H9 (cell line): ENCODE measurements around the gene MOB3A. TPM values are rescaled to one million over a fixed set of nuclear protein-coding genes. Genes with fewer than 3 reads are reported as not detected.

Experiments used
- DNase-seq: peaks from one replicate; pipeline ENCODE4 v3.0.0-alpha.2; 2017
- H2AFZ ChIP-seq: one replicate; pipeline ENCODE4 v1.6.1; 2013; ENCODE audit warnings: mild to moderate bottlenecking, low read length, control low read depth, moderate library complexity
- H2AK5ac ChIP-seq: 2 replicates; pipeline ENCODE4 v1.6.1; 2013; ENCODE audit warnings: low read length, control low read depth, mixed read lengths; ENCODE audit not compliant: insufficient read length
- H2BK120ac ChIP-seq: one replicate; pipeline ENCODE4 v1.6.1; 2013; ENCODE audit warnings: low read depth, mild to moderate bottlenecking, low read length, control low read depth, inconsistent platforms; ENCODE audit not compliant: poor library complexity, severe bottlenecking
- H2BK12ac ChIP-seq: 2 replicates; pipeline ENCODE4 v1.6.1; 2013; ENCODE audit warnings: low read length, control low read depth, mixed read lengths, low read depth; ENCODE audit not compliant: insufficient read length
- H2BK15ac ChIP-seq: 2 replicates; pipeline ENCODE4 v1.6.1; 2013; ENCODE audit warnings: low read depth, low read length, control low read depth
- H2BK20ac ChIP-seq: one replicate; pipeline ENCODE4 v1.6.1; 2013; ENCODE audit warnings: low read depth, mild to moderate bottlenecking, low read length, control low read depth, inconsistent platforms; ENCODE audit not compliant: poor library complexity, severe bottlenecking
- H2BK5ac ChIP-seq: 2 replicates; pipeline ENCODE4 v1.6.1; 2013; ENCODE audit warnings: low read length, control low read depth, mixed read lengths; ENCODE audit not compliant: insufficient read length
- H3K14ac ChIP-seq: 2 replicates; pipeline ENCODE4 v1.6.1; 2013; ENCODE audit warnings: low read length, control low read depth; ENCODE audit not compliant: insufficient read depth
- H3K18ac ChIP-seq: 2 replicates; pipeline ENCODE4 v1.6.1; 2013; ENCODE audit warnings: low read depth, mild to moderate bottlenecking, mixed read lengths, low read length, control low read depth; ENCODE audit not compliant: insufficient read length
- H3K23ac ChIP-seq: 2 replicates; pipeline ENCODE4 v1.6.1; 2013; ENCODE audit warnings: low read length, control low read depth, mixed read lengths, low read depth; ENCODE audit not compliant: insufficient read length
- H3K23me2 ChIP-seq: 2 replicates; pipeline ENCODE4 v1.6.1; 2013; ENCODE audit warnings: low read depth, mild to moderate bottlenecking, mixed read lengths, low read length, control low read depth; ENCODE audit not compliant: insufficient read length, poor library complexity, severe bottlenecking
- H3K27ac ChIP-seq: 2 replicates; pipeline ENCODE4 v1.5.1; 2013; ENCODE audit warnings: low read length, control low read depth, mixed read lengths, low read depth; ENCODE audit not compliant: insufficient read length
- H3K27me3 ChIP-seq: 2 replicates; pipeline ENCODE4 v1.6.1; 2013; ENCODE audit warnings: low read length, control low read depth, inconsistent platforms; ENCODE audit not compliant: insufficient read depth
- H3K4ac ChIP-seq: 2 replicates; pipeline ENCODE4 v1.6.1; 2013; ENCODE audit warnings: low read depth, mild to moderate bottlenecking, control low read depth, inconsistent platforms, low read length, moderate library complexity
- H3K4me1 ChIP-seq: 2 replicates; pipeline ENCODE4 v1.6.1; 2013; ENCODE audit warnings: low read length, control low read depth, inconsistent platforms; ENCODE audit not compliant: insufficient read depth
- H3K4me2 ChIP-seq: 2 replicates; pipeline ENCODE4 v1.6.1; 2013; ENCODE audit warnings: low read length, control low read depth, mixed read lengths; ENCODE audit not compliant: insufficient read length, insufficient read depth
- H3K56ac ChIP-seq: 2 replicates; pipeline ENCODE4 v1.6.1; 2013; ENCODE audit warnings: low read depth, mild to moderate bottlenecking, mixed read lengths, low read length, control low read depth; ENCODE audit not compliant: insufficient read length
- H3K79me1 ChIP-seq: 2 replicates; pipeline ENCODE4 v1.6.1; 2013; ENCODE audit warnings: low read depth, mild to moderate bottlenecking, moderate library complexity, low read length, control low read depth, inconsistent platforms; ENCODE audit not compliant: insufficient read depth, poor library complexity, severe bottlenecking
- H3K79me2 ChIP-seq: 2 replicates; pipeline ENCODE4 v1.6.1; 2013; ENCODE audit warnings: low read length, control low read depth, inconsistent platforms; ENCODE audit not compliant: insufficient read depth
- H3K9ac ChIP-seq: 2 replicates; pipeline ENCODE4 v1.6.1; 2013; ENCODE audit warnings: low read length, control low read depth, mixed read lengths; ENCODE audit not compliant: insufficient read length; ENCODE audit errors: extremely low read depth
- H3K9me3 ChIP-seq: one replicate; pipeline ENCODE4 v1.6.1; 2013; ENCODE audit warnings: low read depth, low read length, inconsistent platforms; ENCODE audit not compliant: control insufficient read depth
- H3T11ph ChIP-seq: one replicate; pipeline ENCODE4 v1.6.1; 2013; ENCODE audit warnings: mild to moderate bottlenecking, low read length, control low read depth, inconsistent platforms
- H4K20me1 ChIP-seq: one replicate; pipeline ENCODE4 v1.6.1; 2013; ENCODE audit not compliant: control insufficient read depth, insufficient read length, insufficient read depth
- H4K5ac ChIP-seq: 2 replicates; pipeline ENCODE4 v1.6.1; 2013; ENCODE audit warnings: low read depth, mild to moderate bottlenecking, mixed read lengths, low read length, control low read depth; ENCODE audit not compliant: insufficient read length
- H4K8ac ChIP-seq: replicated peaks from 2 replicates; pipeline ENCODE4 v1.6.1; 2013; ENCODE audit warnings: low read length, control low read depth, mixed read lengths, low read depth; ENCODE audit not compliant: insufficient read length
- H4K91ac ChIP-seq: 2 replicates; pipeline ENCODE4 v1.6.1; 2013; ENCODE audit warnings: low read depth, mild to moderate bottlenecking, moderate library complexity, mixed read lengths, low read length, control low read depth; ENCODE audit not compliant: insufficient read length
- H3K27ac Mint-ChIP-seq, 3 experiments: 2 replicates in 2 of 3; 3 replicates in 1 of 3; pipeline ENCODE4 v1.8.0; 2020 to 2021; ENCODE audit warnings: mixed read lengths in 3 of 3, mild to moderate bottlenecking in 1 of 3, moderate library complexity in 1 of 3
- H3K27me3 Mint-ChIP-seq: 2 replicates; pipeline ENCODE4 v1.8.0; 2021; ENCODE audit warnings: low read depth, mild to moderate bottlenecking, moderate library complexity, mixed read lengths
- H3K36me3 Mint-ChIP-seq, 3 experiments: 2 replicates in 2 of 3; 3 replicates in 1 of 3; pipeline ENCODE4 v1.8.0; 2020 to 2021; ENCODE audit warnings: low read depth in 3 of 3, mixed read lengths in 3 of 3; ENCODE audit not compliant: insufficient read depth in 1 of 3
- H3K4me1 Mint-ChIP-seq, 2 experiments: 2 replicates each; pipeline ENCODE4 v1.8.0; 2020; ENCODE audit warnings: mixed read lengths in 2 of 2
- H3K4me3 Mint-ChIP-seq, 2 experiments: 2 replicates in 1 of 2; 3 replicates in 1 of 2; pipeline ENCODE4 v1.8.0; 2020 to 2021; ENCODE audit warnings: mild to moderate bottlenecking in 2 of 2, mixed read lengths in 2 of 2, moderate library complexity in 1 of 2
- H3K9me3 Mint-ChIP-seq, 2 experiments: 2 replicates in 1 of 2; 3 replicates in 1 of 2; pipeline ENCODE4 v1.8.0; 2020; ENCODE audit warnings: mild to moderate bottlenecking in 2 of 2, mixed read lengths in 2 of 2, moderate library complexity in 1 of 2
- CTCF ChIP-seq: fragments of 200-600 bp; sonication (generic); conservative IDR thresholded peaks from 3 replicates; pipeline ENCODE4 v1.8.0; 2021; ENCODE audit warnings: antibody characterized with exemption, mild to moderate bottlenecking
- WGBS: extraction: QIAGEN DNeasy Blood & Tissue Kit; methylation state at CpG from one replicate; pipeline ENCODE4 v1.1.7; 2013; ENCODE audit warnings: missing lambda C conversion rate, low lambda C conversion rate, mixed read lengths; ENCODE audit not compliant: insufficient read length; ENCODE audit errors: extremely low coverage; 5-methylcytosine and 5-hydroxymethylcytosine counted together
- total RNA-seq: library from RNA; stranded (reverse); gene quantifications from 2 replicates; pipeline ENCODE4 v1.2.1, GENCODE V29; 2021

The MOB3A gene
- total RNA-seq, 1 experiment from 2014 or later: 11.5 TPM

DNA sequence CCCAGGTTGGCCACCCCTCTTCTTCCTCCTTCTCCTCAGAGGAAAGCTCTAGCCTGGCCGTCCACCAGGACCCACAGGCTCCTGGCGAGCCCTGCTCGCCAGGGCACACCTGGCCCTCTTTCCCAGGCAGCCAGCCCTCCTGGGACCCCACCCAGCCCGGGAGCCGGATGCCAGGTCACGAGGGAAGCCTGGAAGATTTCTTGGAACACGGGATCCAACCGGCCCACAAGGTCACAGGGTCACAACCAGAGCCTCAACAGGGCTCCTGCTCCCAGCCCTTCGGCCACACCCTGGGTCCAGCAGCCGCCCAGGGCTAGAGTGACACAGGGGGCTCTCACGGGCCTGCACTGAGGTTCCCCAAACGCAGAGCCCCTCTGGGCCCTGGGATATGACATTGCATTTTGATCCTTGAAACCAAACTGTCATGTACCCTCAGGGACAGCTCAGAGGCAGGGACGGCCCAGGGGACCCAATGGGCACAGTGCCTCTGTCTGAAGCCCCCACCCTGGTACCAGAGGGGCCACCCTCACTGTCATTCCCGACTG lies 50.6 kb downstream of the MOB3A start:
- H4K8ac ChIP-seq: no peak overlapping the region
- H3K4me1 ChIP-seq: no peaks in the 10 kb centered on the region; the same call in 1 of the 2 replicates
- no peak overlapping the region for H3K18ac ChIP-seq
- H2BK15ac ChIP-seq: no peak overlapping the region
- no peak overlapping the region for H3K23ac ChIP-seq
- H4K20me1 ChIP-seq: peaks cover 4% of the 10 kb centered on the region
- H3K27me3 ChIP-seq: no peaks in the 10 kb centered on the region
- no peak for TF ChIP-seq CTCF
- H2AFZ ChIP-seq: no peak overlapping the region
- H3K4me1 Mint-ChIP-seq: peaks cover 12 to 21% of the 10 kb centered on the region in 2 experiments
- H3K4me2 ChIP-seq: no peak overlapping the region
- no peak overlapping the region for H2BK12ac ChIP-seq
- H3K27ac Mint-ChIP-seq: no peak overlapping the region
- peaks cover 7 to 15% (median 13%) of the 10 kb centered on the region in 3 experiments for H3K36me3 Mint-ChIP-seq
- H3K9ac ChIP-seq: no peak overlapping the region
- H3K27ac ChIP-seq: no peak overlapping the region
- no peak overlapping the region for H4K5ac ChIP-seq
- no peak overlapping the region for H3K4ac ChIP-seq
- peaks cover 7% of the 10 kb centered on the region for H3K79me1 ChIP-seq
- peaks cover 11% of the 10 kb centered on the region; the same call in 1 of the 2 replicates for H3K79me2 ChIP-seq
- H2BK5ac ChIP-seq: no peak overlapping the region
- H3T11ph ChIP-seq: no peak overlapping the region
- no CpG with 5 or more reads among the region's 14 CpGs for WGBS
- no peak overlapping the region for H3K14ac ChIP-seq
- H3K56ac ChIP-seq: no peak overlapping the region
- H3K9me3 Mint-ChIP-seq: no peaks in the 10 kb centered on the region
- H2BK20ac ChIP-seq: no peak overlapping the region
- no peak overlapping the region for H2BK120ac ChIP-seq
- H4K91ac ChIP-seq: no peak overlapping the region
- no peak overlapping the region for H3K4me3 Mint-ChIP-seq
- H3K9me3 ChIP-seq: no peaks in the 10 kb centered on the region
- H2AK5ac ChIP-seq: no peak overlapping the region
- no peak for DNase-seq
- peaks cover 9% of the 10 kb centered on the region for H3K23me2 ChIP-seq
- H3K27me3 Mint-ChIP-seq: no peaks in the 10 kb centered on the region
